GM19035 (cell line): ENCODE measurements around the gene CDK6.

Source experiments
- ATAC-seq: cut with Tn5 transposase; IDR thresholded peaks from one replicate; pipeline ENCODE4 v1.9.1; 2021; ENCODE audit not compliant: unreplicated experiment

The CDK6 gene

DNA sequence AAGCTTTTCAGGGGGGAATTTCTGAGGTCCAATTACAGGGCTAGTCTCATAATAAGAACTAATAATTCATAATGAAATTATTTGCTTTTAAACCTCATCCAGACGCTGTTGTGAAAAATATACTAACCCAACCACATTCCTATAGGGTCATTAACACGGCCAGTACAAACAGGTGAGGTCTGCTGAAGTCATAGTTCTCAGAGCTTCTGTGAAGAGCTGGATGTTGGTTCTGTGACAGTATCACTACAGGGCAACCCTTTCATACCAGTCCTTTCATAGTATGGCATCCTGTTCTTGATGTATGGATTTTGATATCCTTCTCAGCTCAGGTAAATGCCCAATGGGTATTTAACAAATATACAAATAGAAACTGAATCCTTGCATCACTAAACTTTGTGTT lies 183.8 kb downstream of the CDK6 start:
- no peak for ATAC-seq

DNA sequence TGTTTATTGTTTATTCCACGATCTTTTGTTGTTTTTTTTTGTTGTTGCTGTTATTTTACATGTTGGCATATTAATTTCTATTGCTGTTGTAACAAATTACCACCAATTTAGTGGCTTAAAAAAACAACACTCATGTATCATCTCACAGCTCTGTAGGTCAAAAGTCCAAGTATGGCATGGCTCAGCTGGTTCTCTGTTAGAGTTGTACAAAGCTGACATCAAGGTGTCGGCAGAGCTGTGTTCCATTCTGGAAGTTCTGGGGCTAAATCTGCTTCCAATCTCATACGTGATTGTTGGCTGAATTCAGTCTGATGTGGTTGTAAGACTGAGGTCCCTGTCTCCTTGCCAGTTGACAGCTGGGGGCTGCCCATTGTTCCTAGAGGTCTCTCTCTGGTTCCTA lies 186.0 kb downstream of the CDK6 start:
- no peak for ATAC-seq

DNA sequence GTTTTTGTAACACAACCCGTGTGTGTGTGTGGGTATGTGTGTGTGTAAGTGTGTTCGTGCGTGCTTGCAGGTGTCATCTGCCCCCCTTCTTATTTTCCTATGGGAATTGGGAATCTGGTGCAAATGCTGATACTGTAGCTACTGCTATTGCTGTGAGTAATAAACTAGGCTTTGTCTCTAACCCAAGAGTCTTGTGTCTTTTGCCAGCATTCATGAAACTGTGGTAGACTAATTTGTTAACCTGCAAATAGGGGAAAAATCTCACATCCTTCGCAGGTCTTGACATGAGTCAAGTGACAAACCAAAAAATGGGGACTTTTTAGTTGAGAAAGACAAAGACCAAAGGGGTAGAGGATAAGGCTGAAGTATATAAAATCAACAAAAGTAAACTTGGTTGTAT lies 188.3 kb downstream of the CDK6 start:
- peak; percentile 66 for ATAC-seq

DNA sequence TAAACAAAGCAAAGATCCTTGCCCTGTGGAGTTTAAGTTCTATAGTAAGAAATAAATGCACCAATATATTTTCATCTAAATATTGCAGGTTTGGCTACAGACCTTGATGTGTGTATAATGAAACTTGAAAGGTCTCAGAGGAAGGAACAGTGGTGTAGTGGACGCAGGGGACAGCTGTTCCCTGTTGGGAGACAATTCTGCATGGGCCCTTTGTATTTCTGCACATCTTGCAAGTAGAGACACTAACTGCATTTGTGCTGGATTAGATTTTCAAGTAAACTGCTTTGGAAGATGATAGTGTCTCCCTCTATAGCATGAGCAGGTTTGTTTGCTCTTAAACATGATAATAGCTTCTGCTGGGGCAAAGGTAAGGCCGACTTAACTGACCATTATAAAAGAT lies 188.7 kb downstream of the CDK6 start:
- no peak for ATAC-seq

DNA sequence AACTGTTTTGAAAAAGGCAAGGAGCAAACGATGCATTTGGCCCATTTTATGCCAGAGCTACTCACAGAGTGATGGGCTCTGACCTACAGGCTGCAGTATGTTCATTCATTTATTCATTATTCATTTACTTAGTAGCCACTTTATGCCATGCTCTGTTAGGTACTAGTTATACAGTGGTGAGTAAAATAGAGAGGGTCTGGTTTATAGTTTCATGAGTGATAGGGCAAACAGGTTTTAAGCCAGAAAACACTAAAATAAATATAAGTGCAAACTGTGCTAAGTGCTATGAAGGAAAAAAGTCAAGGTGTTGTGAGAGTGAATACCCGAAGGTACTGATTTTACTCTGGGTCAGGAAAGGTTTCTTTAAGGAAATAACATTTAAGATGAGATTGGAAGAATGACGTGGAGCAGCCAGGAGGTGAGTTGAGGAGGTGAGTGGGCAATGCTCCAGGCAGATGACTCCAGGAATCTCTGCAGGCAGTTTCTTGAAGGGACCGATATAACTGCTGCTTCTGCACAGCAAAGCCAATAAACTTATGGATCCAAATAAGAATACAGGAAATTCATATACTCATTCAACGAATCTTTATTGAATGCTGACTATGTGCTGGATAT lies 189.3 kb downstream of the CDK6 start:
- no peak for ATAC-seq

DNA sequence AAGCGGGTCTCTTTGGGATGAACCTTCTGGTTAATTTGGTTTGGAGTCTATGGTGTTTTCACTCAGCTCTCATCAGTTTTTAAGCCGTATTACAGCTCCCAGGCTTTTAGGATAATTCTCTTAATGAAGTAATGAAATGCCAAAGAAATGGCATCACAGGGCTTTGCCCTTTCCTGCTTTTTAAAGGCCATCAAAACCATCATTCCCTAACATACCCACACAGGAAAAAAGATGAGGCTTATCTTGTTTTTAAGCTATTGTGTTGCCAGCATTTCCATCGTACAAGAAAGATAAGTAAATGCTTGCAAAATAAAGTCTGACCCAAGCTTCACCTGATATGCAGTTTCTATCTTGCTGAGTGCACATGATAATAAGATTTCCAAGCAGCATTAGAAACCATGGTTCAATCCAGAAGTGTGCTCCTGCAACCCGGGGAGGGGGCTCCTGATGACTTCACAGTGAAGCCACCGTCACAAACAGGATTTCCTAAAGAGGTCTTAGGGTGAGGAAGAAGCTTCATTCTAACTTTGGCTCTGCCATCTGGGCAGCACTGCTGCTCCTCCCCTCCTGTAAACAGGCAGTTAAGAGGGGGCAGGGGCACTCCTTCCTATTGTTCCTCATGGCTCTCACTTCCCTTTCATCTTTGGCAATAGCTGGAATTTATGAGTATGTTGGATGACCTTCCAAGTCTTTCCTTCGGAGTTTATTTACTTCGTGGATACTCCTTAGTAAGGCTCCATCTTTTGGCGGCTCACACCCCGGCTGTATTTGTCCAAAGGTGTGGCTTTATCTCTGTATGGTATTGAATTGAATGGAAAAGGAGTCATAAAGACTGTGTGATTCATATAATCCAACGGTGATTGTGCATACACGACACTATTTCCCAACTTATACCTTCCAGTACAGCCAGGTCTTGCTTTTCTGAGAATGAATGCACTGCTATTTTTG lies 191.0 kb downstream of the CDK6 start:
- ATAC-seq = no peak

DNA sequence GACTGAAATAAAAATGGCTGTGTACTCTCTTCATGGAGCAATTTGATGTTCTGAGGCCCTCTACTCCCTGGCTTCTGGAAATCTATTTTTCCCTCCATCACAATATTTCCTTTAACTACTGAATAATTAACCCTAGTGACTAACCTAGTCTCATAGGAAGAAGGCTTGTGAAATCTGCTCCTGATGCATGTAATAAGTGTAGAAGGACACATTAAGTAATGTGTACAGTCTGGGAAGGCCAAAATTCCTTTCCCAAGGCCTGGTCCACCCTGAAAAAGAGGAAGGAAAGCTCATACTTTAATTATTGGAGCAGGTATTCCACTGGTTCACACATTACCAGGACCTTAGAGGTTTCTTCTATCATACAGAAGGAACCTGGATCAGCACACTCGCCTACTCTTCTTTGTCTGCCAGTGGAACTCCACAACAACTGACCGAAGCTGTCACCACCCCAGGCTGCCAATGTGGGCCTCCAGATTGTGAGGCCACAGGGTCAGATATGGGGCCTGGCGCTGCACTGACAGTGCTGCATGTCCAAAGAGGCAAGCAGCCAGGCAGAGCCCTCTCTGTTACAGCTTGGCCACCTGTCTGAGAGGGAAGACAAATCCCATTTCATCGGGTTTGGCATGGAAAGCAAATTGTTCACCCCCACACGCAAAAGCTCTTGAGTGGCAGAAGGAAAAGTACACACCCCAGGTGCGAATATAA lies 191.8 kb downstream of the CDK6 start:
- ATAC-seq = no peak

DNA sequence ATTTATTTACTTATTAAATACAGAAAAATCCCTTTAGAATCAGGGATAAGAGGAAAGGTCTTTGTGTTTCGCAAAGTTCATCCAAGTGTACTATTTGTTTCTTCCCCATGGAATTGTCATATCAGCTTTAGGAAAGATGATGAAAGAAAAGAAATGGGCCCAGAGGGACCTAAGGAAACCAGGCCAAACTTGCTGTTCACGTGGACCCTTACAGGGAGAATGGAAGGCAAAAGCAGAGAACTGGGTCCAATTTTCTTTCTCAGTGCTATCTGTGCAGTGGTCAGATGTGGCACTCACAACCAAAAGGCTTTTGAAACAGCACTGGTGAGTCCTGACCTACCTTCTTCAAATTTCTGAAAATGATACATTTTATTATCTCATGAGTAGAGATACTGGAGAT lies 192.6 kb downstream of the CDK6 start:
- ATAC-seq = no peak

DNA sequence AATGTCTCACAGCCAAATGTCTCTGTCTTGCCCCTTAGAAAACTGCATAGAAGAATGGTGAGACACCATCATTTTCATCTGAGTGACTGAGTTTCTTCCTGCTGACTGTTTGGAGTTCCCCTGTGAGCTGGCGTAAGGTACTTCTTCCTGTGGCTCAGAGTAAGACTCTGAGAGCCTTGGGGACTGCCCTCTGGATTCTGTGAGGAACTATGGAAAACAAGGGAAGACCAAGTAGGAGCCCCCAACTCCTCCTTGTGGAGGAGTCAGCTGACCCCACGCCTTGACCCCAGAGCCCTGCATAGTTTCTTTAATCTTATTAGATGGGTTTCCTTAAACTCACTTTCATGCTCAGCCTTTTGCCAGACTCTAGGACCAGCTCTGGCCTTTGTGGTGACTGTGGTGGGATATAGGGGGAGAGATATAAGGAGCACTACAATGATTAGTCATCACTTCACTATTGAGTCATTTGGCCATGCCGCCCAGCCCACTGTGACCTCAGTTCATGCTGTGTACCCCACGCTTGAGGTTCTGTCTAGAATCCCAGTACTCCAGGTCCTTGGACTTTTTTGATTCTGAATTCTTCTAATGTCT lies 194.4 kb downstream of the CDK6 start:
- ATAC-seq = peak; percentile 82

DNA sequence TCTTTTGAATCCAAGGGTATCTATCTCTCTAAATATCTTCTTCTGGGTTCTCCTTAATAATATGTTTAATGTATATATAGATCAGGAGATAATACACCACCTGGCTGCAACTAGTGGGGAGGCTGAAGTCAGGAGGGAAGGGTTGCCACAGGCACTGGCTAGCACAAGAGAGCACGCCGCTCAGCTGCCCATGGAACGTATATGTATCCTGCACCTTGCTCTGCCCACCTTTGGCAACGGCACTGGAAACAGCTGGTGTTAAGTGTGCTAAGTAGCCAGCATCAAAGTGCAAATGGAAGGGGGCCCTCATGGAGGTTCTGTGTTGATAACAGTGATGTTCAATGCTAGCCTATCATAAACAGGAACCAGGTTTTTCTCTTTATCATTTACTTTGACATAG lies 196.4 kb downstream of the CDK6 start:
- no peak for ATAC-seq

DNA sequence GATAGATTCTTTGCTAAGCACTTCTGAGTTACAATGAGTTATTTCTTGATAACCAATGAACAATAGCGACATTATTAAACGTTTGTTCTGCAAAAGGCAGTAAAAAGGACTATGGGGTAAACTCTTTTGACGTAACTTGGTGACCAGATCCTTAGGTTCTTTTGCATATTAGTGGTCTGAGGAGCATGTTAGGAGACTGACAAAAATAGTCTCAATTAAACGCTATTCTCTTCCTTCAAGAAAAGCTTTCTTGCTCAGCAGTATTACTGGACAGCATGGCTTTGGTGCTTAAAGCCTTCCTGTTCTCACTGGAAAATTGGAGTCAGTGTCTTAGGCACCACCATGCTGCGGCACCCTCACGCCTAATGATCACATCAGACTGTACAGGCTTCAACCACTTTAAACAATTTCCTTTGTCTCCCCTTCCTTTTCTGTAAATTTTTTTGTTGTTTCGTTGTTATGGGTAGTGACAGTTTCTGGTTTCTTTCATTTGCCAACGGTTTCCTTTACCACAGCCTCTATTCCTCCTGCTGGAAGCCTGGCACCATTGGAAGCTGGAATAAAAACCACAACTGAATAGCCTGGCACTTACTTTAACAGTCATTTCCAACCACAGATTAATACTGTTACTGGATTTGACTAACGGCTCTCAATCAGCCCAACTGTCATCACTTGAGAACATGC lies 197.0 kb downstream of the CDK6 start:
- ATAC-seq = no peak

DNA sequence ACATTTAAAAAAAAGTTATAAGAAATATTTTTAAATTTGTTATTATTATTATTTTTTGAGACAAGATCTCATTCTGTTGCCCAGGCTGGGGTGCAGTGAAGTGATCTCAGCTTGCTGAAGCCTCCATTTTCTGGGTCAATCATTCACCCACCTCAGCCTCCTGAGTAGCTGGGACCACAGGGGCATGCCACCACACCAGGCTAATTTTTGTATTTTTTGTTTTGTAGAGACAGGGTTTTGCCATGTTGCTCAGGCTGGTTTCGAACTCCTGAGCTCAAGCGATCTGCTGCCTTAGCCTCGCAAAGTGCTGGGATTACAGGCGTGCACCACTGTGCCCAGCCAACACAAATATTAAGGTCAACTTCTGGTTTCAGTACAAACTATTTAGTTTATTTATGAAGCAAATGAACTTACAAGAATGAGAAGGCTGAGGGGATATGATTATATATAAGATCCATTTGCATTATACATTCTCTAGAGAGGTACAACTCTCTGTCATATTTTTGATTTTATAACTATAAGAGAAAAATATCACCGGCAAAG lies 200.3 kb downstream of the CDK6 start:
- no peak for ATAC-seq

DNA sequence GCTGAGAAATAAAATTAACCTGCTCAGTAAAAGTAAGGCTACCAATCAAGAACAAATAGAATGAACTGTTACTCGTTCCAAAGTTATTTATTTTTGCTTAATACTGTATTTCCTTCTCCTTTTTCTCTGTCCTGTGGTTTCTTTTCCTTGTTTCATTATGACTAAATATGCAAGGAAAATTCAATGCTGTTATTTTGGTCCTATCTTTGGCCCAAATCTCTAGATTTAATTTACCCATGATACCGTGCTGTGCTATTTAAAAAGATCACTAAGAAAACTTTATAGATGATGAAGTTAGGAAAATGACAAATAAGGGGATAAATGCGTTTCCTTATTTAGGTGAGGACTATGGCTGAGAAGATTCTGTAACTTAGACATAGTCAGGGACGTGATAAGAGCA lies 200.8 kb downstream of the CDK6 start:
- no peak for ATAC-seq

DNA sequence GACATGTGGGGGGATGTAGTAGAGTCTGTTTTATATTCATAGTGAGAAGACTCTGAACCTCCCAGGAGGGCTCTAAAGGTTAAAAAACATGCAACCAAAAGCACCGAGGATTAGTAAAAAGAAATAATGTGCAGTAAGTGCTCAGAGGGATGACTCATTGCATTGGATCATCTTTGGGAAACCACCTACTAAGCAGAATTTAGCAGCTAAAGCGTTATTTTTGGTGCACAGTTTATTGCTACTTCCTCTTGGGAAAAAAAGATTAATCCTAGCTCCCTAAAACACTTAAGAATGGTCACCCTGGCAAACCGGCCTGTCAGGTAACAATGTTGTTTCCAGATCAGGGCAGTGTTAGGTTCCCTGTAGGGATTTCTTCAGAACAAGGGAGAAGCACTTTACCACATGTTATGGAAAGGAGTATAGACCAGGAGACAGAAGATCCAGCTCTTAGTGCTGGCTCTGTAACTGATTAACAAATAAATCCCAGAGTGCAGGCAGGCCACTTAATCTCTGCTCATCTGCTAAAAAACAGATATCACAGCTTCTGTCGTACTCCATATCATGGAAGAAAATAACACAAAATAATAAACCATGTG lies 201.4 kb downstream of the CDK6 start:
- ATAC-seq = no peak

DNA sequence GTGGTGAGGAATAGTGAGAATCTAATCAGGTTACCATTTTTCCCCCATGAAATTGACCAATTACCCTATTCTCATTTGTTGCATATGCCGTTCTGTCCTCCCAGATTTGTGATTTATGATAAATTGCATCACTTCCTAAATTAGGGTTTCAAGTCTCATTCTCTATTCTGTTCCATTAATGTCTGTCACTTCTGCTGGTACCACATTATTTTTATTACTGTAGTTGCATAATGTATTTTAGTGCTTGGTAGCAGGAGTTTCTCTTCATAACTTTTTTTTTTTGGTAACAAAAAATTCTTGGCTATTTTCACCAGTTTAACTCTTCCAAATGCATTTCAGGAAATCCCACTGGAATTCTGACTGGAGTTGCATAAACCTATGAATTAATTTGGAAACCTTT lies 202.2 kb downstream of the CDK6 start:
- ATAC-seq = no peak

DNA sequence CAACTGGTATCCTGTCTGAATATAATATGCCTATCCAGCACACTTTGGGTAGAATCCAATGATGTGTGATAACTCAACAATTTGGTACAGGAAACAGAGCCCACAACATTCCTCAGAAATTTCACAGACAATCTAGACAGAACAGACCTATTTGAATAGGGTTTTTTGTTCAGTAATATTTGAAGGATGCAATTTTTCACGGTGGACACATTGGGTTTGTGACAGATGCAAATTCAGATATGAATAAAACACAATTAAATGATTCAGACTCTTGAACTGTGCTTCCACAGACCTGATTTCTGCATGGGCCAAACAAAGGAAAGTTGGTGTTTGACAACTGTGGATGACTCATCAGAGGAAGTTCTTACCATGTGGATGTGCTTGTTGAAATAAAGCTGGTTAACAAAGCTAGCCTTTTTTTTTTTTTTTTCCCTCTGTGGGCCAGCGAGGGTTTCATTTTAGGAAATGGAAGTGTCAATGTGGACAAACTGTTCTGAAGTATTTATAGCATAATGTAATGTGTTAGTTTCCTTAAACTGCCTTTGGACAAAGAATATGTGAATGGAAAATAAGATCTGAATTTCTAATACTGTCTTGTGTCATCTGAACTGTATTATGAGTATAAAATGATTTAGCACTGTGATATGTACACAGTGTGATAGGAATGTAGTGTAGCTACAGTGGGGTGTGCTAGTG lies 203.0 kb downstream of the CDK6 start:
- ATAC-seq = no peak

DNA sequence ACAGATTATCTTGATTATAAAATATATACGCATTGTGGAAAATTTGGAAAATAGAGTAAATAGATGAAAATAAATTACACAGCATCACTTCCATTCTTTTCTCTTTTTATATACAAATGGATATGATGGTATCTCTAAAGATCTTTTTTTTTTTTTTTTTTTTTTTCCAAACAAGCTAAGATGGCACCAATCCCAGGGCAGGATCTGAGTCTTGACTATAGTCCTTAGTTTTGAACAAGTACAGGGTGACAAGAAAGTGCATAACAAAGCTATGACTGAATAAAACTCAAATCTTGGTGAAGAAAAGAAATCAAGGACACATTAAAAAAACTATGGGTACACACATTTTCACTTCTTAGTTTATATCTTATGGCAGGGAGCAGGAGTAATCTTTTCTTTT lies 203.6 kb downstream of the CDK6 start:
- no peak for ATAC-seq

DNA sequence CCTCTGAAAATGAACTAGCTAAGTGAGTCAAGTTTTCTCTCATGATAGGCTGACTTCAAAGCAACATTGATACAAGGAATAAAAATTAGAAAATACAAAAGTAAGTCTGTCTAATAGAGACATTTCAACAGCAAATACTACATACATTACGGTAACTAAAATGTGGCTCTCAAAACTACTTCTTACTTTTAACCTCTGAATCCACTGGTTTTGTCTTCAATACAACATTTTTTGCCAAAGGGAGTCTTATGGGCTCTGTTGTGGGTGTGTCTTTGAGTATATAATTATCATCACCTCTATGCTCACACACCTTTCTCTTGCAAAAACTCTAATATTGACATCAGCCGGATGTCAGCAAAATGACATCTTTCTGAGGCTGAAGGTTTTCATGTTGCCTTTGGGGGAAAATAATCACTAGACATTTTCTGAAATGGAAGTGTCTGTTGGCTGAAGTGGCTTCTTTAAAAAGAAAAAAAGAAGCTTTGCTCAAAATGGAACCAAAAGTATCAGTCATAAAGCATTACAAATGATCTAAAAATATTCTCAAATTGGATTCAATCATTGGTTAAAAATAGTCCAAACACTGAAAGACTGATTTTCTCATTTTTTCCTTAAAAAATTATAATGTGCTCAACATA lies 204.4 kb downstream of the CDK6 start:
- peak; percentile 21 for ATAC-seq
